ENCODE results near the gene TMEM266.

The TMEM266 gene

DNA sequence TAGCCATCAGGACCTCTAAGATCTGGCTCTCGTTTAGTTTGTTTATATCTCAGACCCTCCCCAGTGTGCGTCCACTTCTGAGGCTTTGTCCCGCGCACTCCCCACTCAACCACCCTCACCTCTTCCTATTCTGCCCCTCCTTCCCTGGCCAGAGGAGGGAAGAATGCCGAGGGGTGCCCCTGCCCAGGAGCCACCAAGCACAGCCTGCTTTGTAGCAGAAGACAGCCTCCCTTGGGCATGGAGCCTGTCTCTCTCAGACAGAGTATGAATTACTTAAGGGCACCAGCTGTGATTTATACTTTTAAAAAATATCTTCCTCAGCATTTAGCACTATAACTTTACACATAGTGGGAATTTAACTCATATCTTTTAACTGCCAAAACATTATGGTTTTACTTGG lies 6.0 kb downstream of the TMEM266 start:
- no peak for DNase-seq (ENCODE audit: low read depth in 2 of 2)

GRCh38 chr15:76070192-76070591 lies 10.4 kb downstream of the TMEM266 start:
- no peak for DNase-seq (ENCODE audit: low read depth in 2 of 2)

- no peak for DNase-seq (ENCODE audit: low read depth in 2 of 2)
These were observed 11.3 kb downstream of the TMEM266 start for GRCh38 chr15:76070921-76071635.

DNA sequence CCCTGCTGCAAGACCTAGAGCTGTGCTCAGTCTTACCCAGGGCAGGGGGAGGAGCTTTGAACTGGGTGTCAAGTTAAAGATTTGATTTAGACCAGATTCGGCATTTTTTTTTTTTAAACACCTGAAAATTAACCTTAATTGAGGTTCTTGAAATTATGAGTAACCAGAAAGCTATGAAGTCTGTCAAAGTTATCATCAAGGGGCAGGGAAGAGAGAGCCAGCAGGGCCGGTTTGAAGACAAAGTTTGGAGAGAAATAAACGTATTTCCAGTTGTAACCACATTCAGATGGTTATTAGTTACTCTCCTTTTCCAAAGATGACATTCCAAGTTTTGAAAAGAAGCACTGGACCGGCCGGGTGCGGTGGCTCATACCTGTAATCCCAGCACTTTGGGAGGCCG lies 12.0 kb downstream of the TMEM266 start:
- DNase-seq (ENCODE audit: low read depth in 2 of 2) = no peak

DNA sequence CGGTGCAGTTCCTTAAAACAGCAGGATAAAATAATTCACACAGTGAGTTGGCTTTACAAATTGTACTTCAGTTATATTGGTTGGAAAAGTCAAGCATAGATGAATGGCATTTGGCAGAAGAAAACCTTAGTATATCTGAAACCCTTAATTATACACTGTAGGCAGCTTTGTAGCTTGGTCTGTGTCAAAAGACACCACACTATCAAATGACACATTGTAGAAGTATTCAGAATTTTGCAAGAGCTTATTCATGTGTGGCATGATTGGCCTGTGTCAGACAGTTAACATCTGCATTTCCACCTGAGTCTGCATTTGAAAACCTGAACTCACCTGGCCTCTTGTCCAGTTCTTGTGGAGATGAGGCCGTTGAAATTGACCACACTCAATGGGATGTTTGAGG lies 13.8 kb downstream of the TMEM266 start:
- DNase-seq (ENCODE audit: low read depth in 2 of 2) = no peak

DNA sequence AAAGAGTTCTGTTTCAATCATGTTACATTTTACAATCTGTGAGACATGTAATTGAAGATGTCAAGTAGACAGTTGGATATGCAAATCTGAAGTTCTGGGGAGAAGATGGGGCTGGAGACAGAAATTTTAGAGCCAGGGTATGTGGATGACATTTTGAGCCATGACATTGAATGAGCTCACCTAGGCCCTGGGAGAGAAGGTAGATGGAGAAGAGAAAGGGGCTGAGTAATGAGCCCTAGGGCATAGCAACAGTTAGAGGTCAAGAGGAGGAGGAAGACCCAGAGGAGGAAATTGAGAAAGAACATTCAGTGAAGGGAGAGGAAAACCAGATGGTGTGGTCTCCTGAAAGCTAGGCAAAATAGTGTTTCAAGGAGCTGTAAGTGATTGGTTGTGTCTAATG lies 15.3 kb downstream of the TMEM266 start:
- no peak for DNase-seq (ENCODE audit: low read depth in 2 of 2)

DNA sequence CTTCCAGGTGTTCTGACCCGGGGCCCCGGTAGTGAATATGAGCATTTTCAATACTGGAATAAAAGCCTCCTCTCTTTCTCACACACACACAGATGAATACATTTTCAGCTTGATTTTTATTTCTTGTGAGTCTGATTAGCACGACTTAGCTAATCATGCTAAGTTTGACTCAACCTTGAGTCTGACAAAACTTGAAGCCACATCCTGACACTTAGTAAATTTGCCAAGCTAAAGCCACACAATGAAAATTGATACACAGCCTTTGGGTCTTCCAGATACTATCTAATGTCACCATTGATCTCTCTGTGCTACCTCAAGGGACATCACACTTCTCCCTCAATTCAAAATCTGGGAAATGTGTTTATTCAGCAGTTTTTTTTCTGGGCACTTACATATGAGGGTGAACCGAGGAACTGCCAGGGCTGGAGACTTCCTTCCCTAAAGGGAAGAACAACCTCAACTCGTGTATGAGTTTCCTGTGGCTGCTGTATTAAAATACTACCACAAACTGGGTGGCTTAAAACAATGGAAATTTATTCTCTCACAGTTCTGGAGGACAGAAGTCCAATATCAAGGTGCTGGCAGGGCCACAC lies 18.6 kb downstream of the TMEM266 start:
- no peak for DNase-seq (ENCODE audit: low read depth in 2 of 2)

GRCh38 chr15:76084256-76084655 lies 24.5 kb downstream of the TMEM266 start:
- no peak for DNase-seq (ENCODE audit: low read depth in 2 of 2)

GRCh38 chr15:76098685-76099084 lies 38.9 kb downstream of the TMEM266 start:
- no peak for DNase-seq (ENCODE audit: low read depth in 2 of 2)

GRCh38 chr15:76099388-76099787 lies 39.6 kb downstream of the TMEM266 start:
- no peak for DNase-seq (ENCODE audit: low read depth in 2 of 2)

GRCh38 chr15:76100361-76100760 lies 40.6 kb downstream of the TMEM266 start:
- no peak for DNase-seq (ENCODE audit: low read depth in 2 of 2)

GRCh38 chr15:76101655-76102054 lies 41.9 kb downstream of the TMEM266 start:
- DNase-seq (ENCODE audit: low read depth in 2 of 2) = no peak

- DNase-seq (ENCODE audit: low read depth in 2 of 2) = no peak
These were observed 45.6 kb downstream of the TMEM266 start for GRCh38 chr15:76105391-76105790.

GRCh38 chr15:76105911-76106310 lies 46.1 kb downstream of the TMEM266 start:
- DNase-seq (ENCODE audit: low read depth in 2 of 2) = no peak

- DNase-seq (ENCODE audit: low read depth in 2 of 2) = no peak
These were observed 47.4 kb downstream of the TMEM266 start for GRCh38 chr15:76107169-76107568.

- no peak for DNase-seq (ENCODE audit: low read depth in 2 of 2)
These were observed 48.4 kb downstream of the TMEM266 start for GRCh38 chr15:76108021-76108723.

DNA sequence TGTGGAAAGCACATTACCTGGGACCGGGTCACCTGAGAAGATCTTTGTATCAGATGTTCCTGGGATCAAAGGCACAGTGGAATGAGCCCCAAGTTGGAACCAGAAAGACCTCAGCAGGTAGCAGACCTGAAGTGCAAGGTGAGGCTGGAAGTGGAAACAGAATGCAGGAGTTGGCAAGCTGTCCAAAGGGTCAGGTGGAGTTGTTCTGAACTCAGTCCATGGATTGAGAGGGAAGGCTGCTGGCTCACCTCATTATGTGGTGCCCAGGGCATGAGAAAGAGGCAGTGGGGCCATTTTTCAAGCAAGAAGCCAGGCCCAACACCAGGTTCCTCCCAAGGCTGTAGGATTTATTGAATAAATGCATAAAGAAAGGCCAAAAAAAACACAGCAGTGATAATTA lies 49.3 kb downstream of the TMEM266 start:
- DNase-seq (ENCODE audit: low read depth in 2 of 2) = no peak

DNA sequence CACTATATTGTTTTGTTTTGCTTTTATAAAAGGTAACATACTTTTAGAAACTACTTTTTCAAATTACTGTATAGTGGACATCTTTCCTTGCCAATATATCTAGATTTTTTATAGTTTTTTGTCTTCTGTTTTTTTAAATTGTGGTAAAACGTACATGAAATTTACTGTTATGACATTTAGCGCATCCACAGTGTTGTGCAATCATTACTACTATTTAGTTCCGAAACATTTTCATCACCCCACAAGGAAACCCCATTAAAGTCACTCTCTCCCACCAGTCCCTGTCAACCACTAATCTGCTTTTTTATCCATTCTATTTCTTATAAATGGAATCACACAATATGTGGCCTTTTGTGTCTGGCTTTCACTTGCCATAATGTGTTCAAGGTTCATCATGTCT lies 54.8 kb downstream of the TMEM266 start:
- no peak for DNase-seq (ENCODE audit: low read depth in 2 of 2)

GRCh38 chr15:76116138-76116885 lies 56.5 kb downstream of the TMEM266 start:
- DNase-seq (ENCODE audit: low read depth in 2 of 2) = no peak

DNA sequence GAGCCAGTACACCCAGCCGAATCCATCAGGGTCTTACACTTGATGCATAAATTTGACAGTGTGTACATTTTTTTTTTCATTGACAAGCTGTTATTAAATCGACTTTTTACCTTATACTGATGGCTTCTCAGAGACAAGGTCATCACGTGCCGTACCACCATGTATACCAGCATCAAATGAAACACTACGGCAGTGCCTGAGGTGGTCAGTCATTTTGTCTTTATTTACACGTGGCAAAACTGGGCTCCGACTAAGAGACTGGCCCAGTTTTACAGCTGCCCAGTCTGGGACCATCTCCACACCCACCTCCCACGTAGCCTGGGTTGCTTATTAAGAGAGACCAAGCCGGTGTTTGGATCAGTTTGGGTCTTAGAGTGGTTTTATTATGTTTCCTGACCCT lies 57.4 kb downstream of the TMEM266 start:
- DNase-seq (ENCODE audit: low read depth in 2 of 2) = no peak

DNA sequence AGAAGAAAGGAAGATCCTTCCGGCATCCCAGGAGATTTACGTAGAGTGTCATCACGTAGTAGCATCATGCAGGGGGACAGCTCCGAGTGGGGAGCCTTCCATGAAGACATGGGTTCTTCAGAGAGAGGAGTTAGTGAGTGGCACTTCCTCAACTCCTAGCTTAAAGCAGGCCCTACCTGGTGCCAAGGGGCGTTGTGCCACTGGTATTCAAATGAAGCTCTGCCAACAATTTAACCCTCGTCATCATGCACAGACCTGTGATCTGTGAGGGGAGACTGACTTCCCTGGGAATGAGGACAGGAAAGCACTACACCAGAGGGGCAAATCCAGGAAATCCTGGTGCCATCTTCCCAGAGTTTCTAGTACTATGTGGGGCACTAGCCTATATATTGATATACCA lies 59.0 kb downstream of the TMEM266 start:
- DNase-seq (ENCODE audit: low read depth in 2 of 2) = no peak

GRCh38 chr15:76123031-76123430 lies 63.2 kb downstream of the TMEM266 start:
- DNase-seq (ENCODE audit: low read depth in 2 of 2) = no peak
